TTC549 (cell line): ENCODE data around the gene OVCH1.
"Not testable (repeated sequence)": the region's sequence is repeated elsewhere in the genome, so short reads cannot be mapped to it uniquely, and the experiment has no call there.

Source experiments
- FAIRE-seq: peaks from 2 replicates; lab custom pipeline; 2012; peaks lifted over from hg19 to GRCh38; lab: Jason Lieb, UNC

Gene OVCH1

GRCh38 chr12:29402437-29402836 is 95.0 kb downstream of the OVCH1 start:
- FAIRE-seq: no peak

- no peak for FAIRE-seq
These were observed 99.0 kb downstream of the OVCH1 start for GRCh38 chr12:29398495-29398894.

GRCh38 chr12:29396774-29397173 is 100.7 kb downstream of the OVCH1 start:
- no peak for FAIRE-seq

- FAIRE-seq: no peak
These were observed 102.1 kb downstream of the OVCH1 start for GRCh38 chr12:29395356-29395755.

DNA sequence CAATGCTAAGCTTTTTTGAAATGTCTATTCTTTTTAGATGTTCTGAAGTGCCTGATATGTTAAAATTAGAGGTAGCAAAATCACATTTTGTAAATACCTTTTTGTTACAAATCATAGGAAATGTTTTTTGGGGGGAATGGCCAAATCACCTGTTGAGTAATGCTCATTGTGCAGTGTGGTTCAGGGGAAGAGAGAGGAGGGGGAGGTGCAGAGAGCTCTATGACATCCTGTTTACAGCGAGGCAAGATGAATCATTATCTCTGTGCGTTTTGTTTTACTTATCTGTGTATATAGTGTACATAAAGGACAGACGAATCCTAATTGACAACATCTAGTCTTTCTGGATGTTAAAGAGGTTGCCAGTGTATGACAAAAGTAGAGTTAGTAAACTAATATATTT is 107.1 kb downstream of the OVCH1 start:
- FAIRE-seq: not testable (repeated sequence)

DNA sequence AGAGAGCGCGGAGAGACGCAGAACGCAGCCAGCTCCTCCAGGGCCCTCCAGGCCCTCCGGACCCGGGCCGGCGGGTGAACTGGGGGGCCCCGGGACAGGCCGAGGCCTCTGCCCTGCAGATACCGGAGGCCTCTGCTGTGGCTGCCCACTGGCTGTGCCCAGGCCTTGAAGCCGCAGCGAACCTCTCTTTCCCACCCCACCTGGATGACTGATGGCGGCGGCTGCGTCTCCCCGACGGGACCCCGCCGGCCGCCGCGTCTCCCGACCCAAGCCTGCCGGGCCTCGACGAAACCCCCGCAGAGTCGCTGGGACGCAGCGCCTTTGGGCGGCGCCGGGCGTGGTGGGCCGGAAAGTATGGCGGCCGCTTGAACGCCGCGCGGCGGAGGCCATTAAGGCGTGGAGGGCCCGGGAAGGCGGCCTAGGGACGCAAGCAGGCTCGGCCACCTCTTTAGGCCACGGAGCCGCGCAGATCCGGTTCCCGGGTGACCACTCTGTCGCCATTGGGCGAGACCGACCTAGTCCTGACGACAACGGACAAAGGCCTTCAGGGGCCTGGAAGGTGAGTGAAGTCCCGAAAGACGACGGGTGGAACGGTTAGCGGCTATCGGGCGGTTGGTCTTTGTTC is 108.1 kb downstream of the OVCH1 start:
- FAIRE-seq: no peak

DNA sequence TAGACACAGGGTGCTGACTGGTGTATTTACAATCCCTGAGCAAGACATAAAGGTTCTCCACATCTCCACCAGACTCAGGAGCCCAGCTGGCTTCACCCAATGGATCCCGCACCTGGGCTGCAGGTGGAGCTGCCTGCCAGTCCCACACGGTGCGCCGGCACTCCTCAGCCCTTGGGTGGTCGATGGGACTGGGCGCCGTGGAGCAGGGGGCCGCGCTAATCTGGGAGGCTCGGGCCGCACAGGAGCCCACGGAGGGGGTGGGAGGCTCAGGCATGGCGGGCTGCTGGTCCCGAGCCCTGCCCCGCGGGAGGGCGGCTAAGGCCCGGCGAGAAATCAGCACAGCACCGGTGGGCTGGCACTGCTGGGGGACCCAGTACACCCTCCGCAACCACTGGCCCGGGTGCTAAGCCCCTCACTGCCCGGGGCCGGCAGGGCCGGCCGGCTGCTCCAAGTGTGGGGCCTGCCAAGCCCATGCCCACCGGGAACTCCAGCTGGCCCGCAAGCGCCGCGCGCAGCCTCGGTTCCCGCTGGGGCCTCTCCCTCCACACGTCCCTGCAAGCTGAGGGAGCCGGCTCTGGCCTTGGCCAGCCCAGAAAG is 111.3 kb downstream of the OVCH1 start:
- FAIRE-seq: not testable (repeated sequence)

DNA sequence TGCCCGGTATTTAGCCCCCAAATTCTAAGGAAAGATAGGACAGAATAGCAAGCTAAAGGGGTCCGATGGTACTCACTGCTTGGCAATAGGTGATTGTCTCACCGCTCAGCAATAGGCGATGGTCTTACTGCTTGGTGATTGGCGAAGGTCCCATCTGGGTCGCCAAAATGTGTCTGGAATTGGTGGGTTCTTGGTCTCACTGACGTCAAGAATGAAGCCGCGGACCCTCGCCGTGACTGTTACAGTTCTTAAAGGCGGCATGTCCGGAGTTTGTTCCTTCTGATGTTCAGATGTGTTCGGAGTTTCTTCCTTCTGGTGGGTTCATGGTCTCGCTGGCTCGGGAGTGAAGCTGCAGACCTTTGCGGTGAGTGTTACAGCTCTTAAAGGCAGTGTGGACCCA is 112.3 kb downstream of the OVCH1 start:
- not testable (repeated sequence) for FAIRE-seq

GRCh38 chr12:29382251-29382650 is 115.2 kb downstream of the OVCH1 start:
- FAIRE-seq: no peak

DNA sequence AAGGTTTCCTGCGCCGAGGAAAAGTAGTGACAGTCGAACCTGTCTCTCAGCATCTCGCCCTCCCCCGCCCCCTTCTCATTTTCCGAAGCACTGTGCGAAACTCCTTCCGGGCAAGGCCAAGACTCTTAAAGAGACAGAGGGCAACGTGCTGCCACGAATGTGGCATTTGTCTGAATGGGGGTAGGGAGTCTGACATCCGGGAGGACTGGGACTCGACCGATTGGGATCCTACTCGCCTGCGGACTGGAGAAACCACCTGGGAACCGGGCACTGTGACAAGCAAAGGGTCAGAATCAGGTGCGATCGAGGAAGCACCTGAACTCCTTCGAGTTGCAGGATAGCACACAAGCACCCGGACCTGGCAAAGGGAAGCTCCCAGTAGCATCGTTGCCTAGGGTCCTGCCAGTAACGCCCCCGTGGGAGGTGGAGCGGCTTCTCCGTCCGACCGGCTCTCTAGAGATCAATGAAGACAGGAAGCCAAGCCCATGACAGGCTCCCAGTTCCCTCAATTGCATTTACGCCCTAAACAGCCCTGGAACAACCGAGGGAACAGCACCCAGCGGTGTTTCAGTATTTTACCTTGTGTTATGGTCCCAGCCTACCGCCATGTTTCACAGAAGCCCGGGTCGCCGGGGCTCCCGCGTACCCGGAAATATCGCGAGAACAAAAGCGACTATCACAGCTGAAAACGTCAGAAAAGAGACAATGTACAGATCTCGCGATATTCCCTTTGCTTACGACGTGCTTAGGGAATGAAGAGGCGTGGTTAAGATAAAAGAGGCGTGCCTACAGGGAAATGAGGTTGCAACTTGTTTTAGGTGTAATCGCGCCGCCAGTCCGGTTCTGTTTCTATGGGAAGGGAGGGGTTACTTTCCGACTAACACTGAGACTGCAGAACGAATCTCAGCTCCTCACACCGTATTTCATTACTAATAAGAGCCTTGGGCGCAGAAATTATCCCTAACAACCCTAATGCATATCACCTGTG is 116.7 kb downstream of the OVCH1 start, which contains the start of gene ERGIC2:
TSS of gene ERGIC2 (minus strand) at position 637 of the 988 bp plus-strand sequence. CDS start 9,539 bp downstream, outside the sequence.
- peak; percentile 95 for FAIRE-seq
